ENCODE results near the gene SLC2A9. TPM values are rescaled to one million over a fixed set of nuclear protein-coding genes. Genes with fewer than 3 reads are reported as not detected.

Gene SLC2A9
- total RNA-seq, 2 donors from 2014 or later, result 0.95 to 1.9 TPM

DNA sequence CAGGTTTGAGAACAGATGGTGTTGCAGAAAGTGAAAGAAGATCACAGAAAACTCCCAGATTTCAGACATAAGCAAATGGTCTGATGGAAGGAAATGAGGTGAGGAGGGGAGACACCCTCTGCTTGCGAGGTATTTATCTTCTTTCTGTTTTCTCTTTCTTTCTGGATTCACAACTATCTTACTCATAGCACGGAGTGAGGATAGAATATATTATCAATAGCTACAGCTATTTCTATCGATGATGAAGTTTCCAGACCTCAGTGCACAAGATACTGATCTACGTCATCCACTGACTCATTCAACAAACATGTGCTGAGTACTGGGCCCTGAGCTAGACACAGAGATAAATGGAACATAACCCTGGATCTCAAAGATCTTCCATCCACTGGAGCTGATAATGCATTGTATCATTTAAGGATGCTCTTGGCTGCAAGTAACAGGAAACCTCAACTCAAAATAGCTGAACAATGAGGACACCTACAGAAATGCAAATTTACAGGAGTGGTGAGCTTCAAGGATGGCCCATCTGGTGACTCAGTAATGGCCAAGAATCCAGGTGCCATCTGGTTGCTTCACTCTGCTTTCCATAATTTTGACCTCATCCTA, 21.2 kb downstream of the SLC2A9 start:
- H3K9ac ChIP-seq (ENCODE audit: extremely low read depth, low read length, poor library complexity, severe bottlenecking), result no peak overlapping the region
- no peak overlapping the region for H3K4me3 ChIP-seq (ENCODE audit: low read length)
- H3K27ac Mint-ChIP-seq, result no peak overlapping the region
- no peak overlapping the region for H3K4me3 Mint-ChIP-seq
- H3K27me3 Mint-ChIP-seq (ENCODE audit: insufficient read depth), result peaks cover 2% of the 10 kb centered on the region
- H3K36me3 ChIP-seq (ENCODE audit: control insufficient read depth, insufficient read depth, low read length), result no peaks in the 10 kb centered on the region
- WGBS, 2 experiments (ENCODE audit: insufficient coverage in 1 of 2, insufficient read length in 1 of 2), result 67 to 72% methylated on average over 3 to 4 of the region's 4 CpGs
- no peaks in the 10 kb centered on the region for H3K27me3 ChIP-seq (ENCODE audit: control insufficient read depth, insufficient read depth, low read length, poor library complexity, severe bottlenecking)
- H3K4me1 ChIP-seq (ENCODE audit: control insufficient read depth, insufficient read depth, low read length), result no peaks in the 10 kb centered on the region
- no peaks in the 10 kb centered on the region for H3K9me3 Mint-ChIP-seq
- DNase-seq, result no peak
- TF ChIP-seq, protein P1, sequence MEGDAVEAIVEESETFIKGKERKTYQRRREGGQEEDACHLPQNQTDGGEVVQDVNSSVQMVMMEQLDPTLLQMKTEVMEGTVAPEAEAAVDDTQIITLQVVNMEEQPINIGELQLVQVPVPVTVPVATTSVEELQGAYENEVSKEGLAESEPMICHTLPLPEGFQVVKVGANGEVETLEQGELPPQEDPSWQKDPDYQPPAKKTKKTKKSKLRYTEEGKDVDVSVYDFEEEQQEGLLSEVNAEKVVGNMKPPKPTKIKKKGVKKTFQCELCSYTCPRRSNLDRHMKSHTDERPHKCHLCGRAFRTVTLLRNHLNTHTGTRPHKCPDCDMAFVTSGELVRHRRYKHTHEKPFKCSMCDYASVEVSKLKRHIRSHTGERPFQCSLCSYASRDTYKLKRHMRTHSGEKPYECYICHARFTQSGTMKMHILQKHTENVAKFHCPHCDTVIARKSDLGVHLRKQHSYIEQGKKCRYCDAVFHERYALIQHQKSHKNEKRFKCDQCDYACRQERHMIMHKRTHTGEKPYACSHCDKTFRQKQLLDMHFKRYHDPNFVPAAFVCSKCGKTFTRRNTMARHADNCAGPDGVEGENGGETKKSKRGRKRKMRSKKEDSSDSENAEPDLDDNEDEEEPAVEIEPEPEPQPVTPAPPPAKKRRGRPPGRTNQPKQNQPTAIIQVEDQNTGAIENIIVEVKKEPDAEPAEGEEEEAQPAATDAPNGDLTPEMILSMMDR (conservative IDR thresholded peaks at IDR 0.05), result no peak
- no peaks in the 10 kb centered on the region for H3K9me3 ChIP-seq (ENCODE audit: control insufficient read depth, low read length)
- H3K27ac ChIP-seq (ENCODE audit: low read depth, low read length), result no peak overlapping the region
- no peaks in the 10 kb centered on the region for H3K36me3 Mint-ChIP-seq (ENCODE audit: low read depth)
- H3K4me1 Mint-ChIP-seq, result no peaks in the 10 kb centered on the region

DNA sequence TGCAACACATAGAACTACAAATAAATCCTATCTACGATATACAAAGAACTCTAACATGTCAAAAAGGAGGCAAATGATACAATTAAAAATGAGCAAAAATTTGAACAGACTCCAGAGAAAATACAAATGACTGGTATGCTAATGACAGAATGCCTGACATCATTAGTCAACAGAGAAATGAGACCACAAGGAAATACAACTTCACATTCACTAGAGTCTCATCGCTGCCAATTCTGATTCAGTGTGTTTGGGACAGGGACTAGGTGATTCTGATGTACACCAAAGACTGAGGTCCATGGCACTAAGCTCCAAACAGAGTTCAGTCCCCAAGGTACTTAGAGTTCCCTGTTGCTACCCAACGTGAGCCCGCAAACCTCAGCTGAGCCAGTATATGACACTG, 23.4 kb downstream of the SLC2A9 start:
- Mint-ChIP-seq H3K27ac (no peak overlapping the region), H3K27me3 (ENCODE audit: insufficient read depth) (peaks cover 2% of the 10 kb centered on the region), H3K9me3 (no peaks in the 10 kb centered on the region), H3K4me1 (no peaks in the 10 kb centered on the region), H3K36me3 (ENCODE audit: low read depth) (no peaks in the 10 kb centered on the region), H3K4me3 (no peak overlapping the region)
- Histone ChIP-seq H3K9me3 (ENCODE audit: control insufficient read depth, low read length) (no peaks in the 10 kb centered on the region), H3K9ac (ENCODE audit: extremely low read depth, low read length, poor library complexity, severe bottlenecking) (no peak overlapping the region), H3K27ac (ENCODE audit: low read depth, low read length) (no peak overlapping the region), H3K27me3 (ENCODE audit: control insufficient read depth, insufficient read depth, low read length, poor library complexity, severe bottlenecking) (no peaks in the 10 kb centered on the region), H3K4me3 (ENCODE audit: low read length) (no peak overlapping the region), H3K4me1 (ENCODE audit: control insufficient read depth, insufficient read depth, low read length) (no peaks in the 10 kb centered on the region), H3K36me3 (ENCODE audit: control insufficient read depth, insufficient read depth, low read length) (no peaks in the 10 kb centered on the region)
- TF ChIP-seq, protein P1 (conservative IDR thresholded peaks at IDR 0.05), result no peak
- WGBS, 2 experiments (ENCODE audit: insufficient coverage in 1 of 2, insufficient read length in 1 of 2), result 45 to 67% methylated on average over 2 to 4 of the region's 4 CpGs
- no peak for DNase-seq

DNA sequence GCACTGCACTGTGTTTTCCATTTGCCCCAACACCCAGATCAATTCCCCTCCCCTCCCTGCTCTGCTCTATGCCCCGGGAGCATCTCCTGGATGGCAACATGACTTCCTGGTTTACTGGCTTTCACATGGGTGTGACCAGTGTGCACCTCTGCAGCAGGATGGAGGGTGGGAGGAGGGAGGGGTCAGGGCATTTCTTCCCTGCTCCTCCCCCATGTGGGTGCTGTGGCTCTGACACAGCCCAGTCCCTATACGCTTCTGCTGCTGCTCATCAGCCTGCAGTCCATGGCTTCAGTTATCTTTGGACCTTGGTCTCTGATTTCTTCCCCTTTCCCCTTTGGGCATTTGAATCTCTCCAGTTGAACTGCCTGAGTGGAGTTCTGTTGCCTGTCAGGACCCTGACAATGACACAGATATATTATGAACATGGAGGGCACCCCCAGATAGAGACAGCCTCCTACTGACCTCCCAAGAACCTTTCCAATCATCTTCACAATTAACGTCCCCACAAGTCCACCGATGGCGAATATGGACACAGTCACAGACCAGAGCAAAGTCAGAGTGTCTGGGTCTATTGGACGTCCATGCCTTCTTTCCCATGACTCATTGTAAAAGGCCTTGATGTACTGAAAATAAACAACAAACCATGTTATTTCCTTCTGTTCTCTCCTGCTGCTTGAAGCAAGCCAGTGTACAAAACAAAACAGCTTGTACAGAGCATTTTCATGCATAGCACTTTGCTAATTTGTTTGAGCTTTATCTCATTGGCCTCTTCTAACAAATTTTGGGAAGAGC, 24.8 kb downstream of the SLC2A9 start:
- 74 to 88% methylated on average over 3 to 6 of the region's 6 CpGs for WGBS, 2 experiments (ENCODE audit: insufficient coverage in 1 of 2, insufficient read length in 1 of 2)
- Histone ChIP-seq H3K27me3 (ENCODE audit: control insufficient read depth, insufficient read depth, low read length, poor library complexity, severe bottlenecking) (no peaks in the 10 kb centered on the region), H3K9me3 (ENCODE audit: control insufficient read depth, low read length) (no peaks in the 10 kb centered on the region), H3K36me3 (ENCODE audit: control insufficient read depth, insufficient read depth, low read length) (no peaks in the 10 kb centered on the region), H3K4me1 (ENCODE audit: control insufficient read depth, insufficient read depth, low read length) (no peaks in the 10 kb centered on the region), H3K9ac (ENCODE audit: extremely low read depth, low read length, poor library complexity, severe bottlenecking) (no peak overlapping the region), H3K27ac (ENCODE audit: low read depth, low read length) (no peak overlapping the region), H3K4me3 (ENCODE audit: low read length) (no peak overlapping the region)
- no peak overlapping the region for H3K27ac Mint-ChIP-seq
- H3K36me3 Mint-ChIP-seq (ENCODE audit: low read depth), result no peaks in the 10 kb centered on the region
- peaks cover 2% of the 10 kb centered on the region for H3K27me3 Mint-ChIP-seq (ENCODE audit: insufficient read depth)
- no peak overlapping the region for H3K4me3 Mint-ChIP-seq
- no peaks in the 10 kb centered on the region for H3K4me1 Mint-ChIP-seq
- peak; percentile 39 for DNase-seq
- TF ChIP-seq, protein P1 (conservative IDR thresholded peaks at IDR 0.05), result no peak
- H3K9me3 Mint-ChIP-seq, result no peaks in the 10 kb centered on the region

Measured in endodermal cell (in vitro differentiated cells).